Measurements from ENCODE around the gene PITPNM1. TPM values are rescaled to one million over a fixed set of nuclear protein-coding genes. Genes with fewer than 3 reads are reported as not detected.

Gene PITPNM1
- total RNA-seq, 3 donors from 2014 or later (not counting 1 experiment from before 2014, with no cell fraction given), result 99.9 to 135 (median 123) TPM

- ATAC-seq (peak; percentile 84 to 94 (median 84)), DNase-seq (peak; percentile 88 to 94)
- Mint-ChIP-seq H3K9me3 (no peaks in the 10 kb centered on the region), H3K27ac (peak within 1 kb of the TSS; percentile 78 to 82), H3K27me3 (ENCODE audit: low read depth in 2 of 2) (no peaks in the 10 kb centered on the region), H3K4me1 (peaks cover 12 to 37% of the 10 kb centered on the region in 2 donors), H3K4me3 (peak within 1 kb of the TSS; percentile 85), H3K36me3 (no peaks in the 10 kb centered on the region)
- Histone ChIP-seq H3K27ac (ENCODE audit: low read length) (peak within 1 kb of the TSS; percentile 89), H3K36me3 (ENCODE audit: control insufficient read depth, insufficient read depth, low read length) (peaks cover 6% of the 10 kb centered on the region), H3K27me3 (ENCODE audit: control insufficient read depth, insufficient read depth, low read length) (no peaks in the 10 kb centered on the region), H3K4me3 (ENCODE audit: low read length) (peak within 1 kb of the TSS; percentile 66), H3K4me1 (ENCODE audit: control insufficient read depth, insufficient read depth, low read length) (peaks cover 38% of the 10 kb centered on the region), H3K9me3 (ENCODE audit: control insufficient read depth, insufficient read depth, low read length) (no peaks in the 10 kb centered on the region)
- WGBS (ENCODE audit: insufficient coverage), result under 1% methylated on average over 76 of the region's 76 CpGs
- no peak for TF ChIP-seq CTCF (IDR thresholded peaks at IDR 0.05)
- intact Hi-C loops (cut with micrococcal nuclease), result loop anchor here (1.0 to 5.0 kb wide), 3 partner anchors 13 to 67 kb away; partner anchors contain the start of genes PPP1CA and TBC1D10C
Measured at GRCh38 chr11:67468759-67469507, 36.2 kb downstream of the PITPNM1 start, which contains the start of gene TMEM134. TSS of gene TMEM134 (minus strand) at chr11:67469251. CDS start at chr11:67469192, 59 bp downstream.

GRCh38 chr11:67468456-67468758, 36.8 kb downstream of the PITPNM1 start:
- DNase-seq (peak in 1 of 2 donors; percentile 46), ATAC-seq (no peak)
- TF ChIP-seq CTCF (IDR thresholded peaks at IDR 0.05), result no peak
- H3K27me3 Mint-ChIP-seq (ENCODE audit: low read depth in 2 of 2), result no peaks in the 10 kb centered on the region
- H3K36me3 ChIP-seq (ENCODE audit: control insufficient read depth, insufficient read depth, low read length), result peaks cover 6% of the 10 kb centered on the region
- peak overlapping the region; percentile 85 for H3K4me3 Mint-ChIP-seq
- H3K27ac Mint-ChIP-seq, result peak overlapping the region; percentile 66 to 82
- peaks cover 42% of the 10 kb centered on the region for H3K4me1 ChIP-seq (ENCODE audit: control insufficient read depth, insufficient read depth, low read length)
- H3K27me3 ChIP-seq (ENCODE audit: control insufficient read depth, insufficient read depth, low read length), result no peaks in the 10 kb centered on the region
- intact Hi-C loops (cut with micrococcal nuclease), result loop anchor here (5.0 kb wide), 1 partner anchor 66 kb away; the partner anchor contains the start of genes PPP1CA and TBC1D10C
- no peaks in the 10 kb centered on the region for H3K9me3 ChIP-seq (ENCODE audit: control insufficient read depth, insufficient read depth, low read length)
- H3K4me1 Mint-ChIP-seq, result peaks cover 12 to 37% of the 10 kb centered on the region in 2 donors
- peak overlapping the region; percentile 38 for H3K27ac ChIP-seq (ENCODE audit: low read length)
- no peaks in the 10 kb centered on the region for H3K9me3 Mint-ChIP-seq
- peak overlapping the region; percentile 58 for H3K4me3 ChIP-seq (ENCODE audit: low read length)
- no peaks in the 10 kb centered on the region for H3K36me3 Mint-ChIP-seq
- WGBS (ENCODE audit: insufficient coverage), result 4% methylated on average over 6 of the region's 6 CpGs

GRCh38 chr11:67468056-67468455, 37.1 kb downstream of the PITPNM1 start:
- 65% methylated on average over 5 of the region's 5 CpGs for WGBS (ENCODE audit: insufficient coverage)
- H3K4me1 Mint-ChIP-seq, result peaks cover 12 to 37% of the 10 kb centered on the region in 2 donors
- H3K36me3 ChIP-seq (ENCODE audit: control insufficient read depth, insufficient read depth, low read length), result peaks cover 6% of the 10 kb centered on the region
- DNase-seq (no peak), ATAC-seq (no peak)
- peak overlapping the region; percentile 58 for H3K4me3 ChIP-seq (ENCODE audit: low read length)
- no peaks in the 10 kb centered on the region for H3K36me3 Mint-ChIP-seq
- peak overlapping the region; percentile 66 to 82 for H3K27ac Mint-ChIP-seq
- H3K27me3 ChIP-seq (ENCODE audit: control insufficient read depth, insufficient read depth, low read length), result no peaks in the 10 kb centered on the region
- H3K27ac ChIP-seq (ENCODE audit: low read length), result peak overlapping the region; percentile 38
- H3K27me3 Mint-ChIP-seq (ENCODE audit: low read depth in 2 of 2), result no peaks in the 10 kb centered on the region
- peak overlapping the region; percentile 85 for H3K4me3 Mint-ChIP-seq
- no peak for TF ChIP-seq CTCF (IDR thresholded peaks at IDR 0.05)
- H3K9me3 ChIP-seq (ENCODE audit: control insufficient read depth, insufficient read depth, low read length), result no peaks in the 10 kb centered on the region
- peaks cover 42% of the 10 kb centered on the region for H3K4me1 ChIP-seq (ENCODE audit: control insufficient read depth, insufficient read depth, low read length)
- intact Hi-C loops (cut with micrococcal nuclease), result loop anchor here (5.0 kb wide), 1 partner anchor 66 kb away; the partner anchor contains the start of genes PPP1CA and TBC1D10C
- no peaks in the 10 kb centered on the region for H3K9me3 Mint-ChIP-seq
